ACHN (cell line): ENCODE results near the gene PCIF1.
"Not testable (repeated sequence)": the region's sequence is repeated elsewhere in the genome, so short reads cannot be mapped to it uniquely, and the experiment has no call there.

ENCODE experiments used
- DNase-seq: peaks from one replicate; pipeline ENCODE4 v3.0.0-alpha.2; 2015
- in situ Hi-C: cut with HindIII; loops from 2 replicates; pipeline ENCODE4 v1.10.0; 2017; ENCODE audit warnings: low sequenced_read_pairs, low pct_ligation_motif_present, low pct_unique_long_range_greater_than_20kb

The PCIF1 gene

GRCh38 chr20:45943613-45944012 is 9.1 kb downstream of the PCIF1 start:
- in situ Hi-C loops, result no loop called here
- DNase-seq, result no peak

- DNase-seq, result peak; percentile 25
- in situ Hi-C loops, result no loop called here
Measured at GRCh38 chr20:45944151-45944964, 9.9 kb downstream of the PCIF1 start.

- no peak for DNase-seq
- in situ Hi-C loops, result no loop called here
Measured at GRCh38 chr20:45944965-45945677, 10.6 kb downstream of the PCIF1 start.

GRCh38 chr20:45945678-45946148 is 11.2 kb downstream of the PCIF1 start:
- no peak for DNase-seq
- in situ Hi-C loops, result no loop called here

- in situ Hi-C loops, result no loop called here
- no peak for DNase-seq
Measured at GRCh38 chr20:45946149-45946970, 11.9 kb downstream of the PCIF1 start.

- in situ Hi-C loops, result no loop called here
- DNase-seq, result no peak
Measured at GRCh38 chr20:45947110-45947866, 12.8 kb downstream of the PCIF1 start.

GRCh38 chr20:45948261-45948733 is 13.8 kb downstream of the PCIF1 start:
- in situ Hi-C loops, result no loop called here
- no peak for DNase-seq

- in situ Hi-C loops, result no loop called here
Measured at GRCh38 chr20:45948742-45949541, 14.5 kb downstream of the PCIF1 start.

GRCh38 chr20:45949542-45950329 is 15.3 kb downstream of the PCIF1 start:
- in situ Hi-C loops, result no loop called here
- no peak for DNase-seq

More at GRCh38 chr20:45948742-45949541, 14.5 kb downstream of the PCIF1 start:
- DNase-seq, result no peak

- no peak for DNase-seq
- in situ Hi-C loops, result no loop called here
Measured at GRCh38 chr20:45950330-45950646, 15.8 kb downstream of the PCIF1 start.

- no peak for DNase-seq
- in situ Hi-C loops, result no loop called here
Measured at GRCh38 chr20:45951925-45952834, 17.7 kb downstream of the PCIF1 start.

GRCh38 chr20:45952861-45953260 is 18.4 kb downstream of the PCIF1 start:
- no peak for DNase-seq
- in situ Hi-C loops, result no loop called here

- no peak for DNase-seq
- in situ Hi-C loops, result no loop called here
Measured at GRCh38 chr20:45953672-45954071, 19.2 kb downstream of the PCIF1 start.

GRCh38 chr20:45956326-45956725 is 21.8 kb downstream of the PCIF1 start:
- in situ Hi-C loops, DNase-seq: not testable (repeated sequence)

GRCh38 chr20:45957021-45957941 is 22.8 kb downstream of the PCIF1 start:
- in situ Hi-C loops, result no loop called here
- DNase-seq, result no peak
